ENCODE data around the gene RPP25L. TPM values are rescaled to one million over a fixed set of nuclear protein-coding genes. Genes with fewer than 3 reads are reported as not detected.

RPP25L gene
- total and polyA plus RNA-seq, 2 donors (not counting 1 experiment from before 2014, with no cell fraction given): 13.5 to 34.3 TPM

DNA sequence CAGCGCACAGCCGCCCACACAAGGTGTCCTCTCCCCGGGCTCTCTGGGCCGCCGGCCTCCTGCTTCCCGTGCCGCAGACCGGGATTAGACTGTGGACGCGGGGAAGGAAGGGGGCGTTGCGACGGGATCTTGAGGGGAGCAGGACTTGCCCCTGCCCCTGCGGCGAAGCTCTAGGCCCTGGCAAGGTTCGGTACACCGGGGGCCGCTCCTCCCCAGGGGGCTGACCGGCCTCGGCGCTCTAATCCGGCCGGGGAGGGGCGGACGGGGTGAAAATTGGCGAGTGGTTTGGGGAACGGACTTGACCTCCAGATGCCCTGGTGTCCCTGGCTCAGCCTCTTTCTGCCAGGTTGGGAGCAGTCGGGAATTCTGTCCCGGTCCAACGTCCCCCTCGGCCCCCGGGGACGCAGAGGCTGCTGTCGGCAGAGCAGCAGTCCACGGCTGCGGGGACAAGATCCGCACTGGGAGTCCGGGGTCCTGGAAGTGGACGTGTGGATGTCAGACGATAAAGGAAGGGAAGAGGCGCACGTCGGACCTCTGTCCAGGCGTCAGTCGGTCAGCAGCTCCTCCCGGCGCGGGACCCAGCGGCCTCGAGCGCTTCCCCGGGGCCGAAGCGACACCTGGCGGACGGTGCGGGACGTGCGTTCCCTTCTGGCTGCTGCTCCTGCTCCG is 20.5 kb downstream of the RPP25L start:
- peaks cover 68% of the 10 kb centered on the region for H3K27me3 ChIP-seq (ENCODE audit: control insufficient read depth, insufficient read depth, low read length)
- no peak overlapping the region for H2AFZ ChIP-seq (ENCODE audit: low read length)
- no peaks in the 10 kb centered on the region for H3K4me1 ChIP-seq (ENCODE audit: control insufficient read depth, extremely low read depth, insufficient read depth, low read length)
- H4K20me1 ChIP-seq (ENCODE audit: control insufficient read depth, extremely low read depth, insufficient read depth, low read length): no peaks in the 10 kb centered on the region
- H3K9me3 ChIP-seq (ENCODE audit: control insufficient read depth, insufficient read depth, low read depth, low read length): no peaks in the 10 kb centered on the region
- TF ChIP-seq, protein P1, sequence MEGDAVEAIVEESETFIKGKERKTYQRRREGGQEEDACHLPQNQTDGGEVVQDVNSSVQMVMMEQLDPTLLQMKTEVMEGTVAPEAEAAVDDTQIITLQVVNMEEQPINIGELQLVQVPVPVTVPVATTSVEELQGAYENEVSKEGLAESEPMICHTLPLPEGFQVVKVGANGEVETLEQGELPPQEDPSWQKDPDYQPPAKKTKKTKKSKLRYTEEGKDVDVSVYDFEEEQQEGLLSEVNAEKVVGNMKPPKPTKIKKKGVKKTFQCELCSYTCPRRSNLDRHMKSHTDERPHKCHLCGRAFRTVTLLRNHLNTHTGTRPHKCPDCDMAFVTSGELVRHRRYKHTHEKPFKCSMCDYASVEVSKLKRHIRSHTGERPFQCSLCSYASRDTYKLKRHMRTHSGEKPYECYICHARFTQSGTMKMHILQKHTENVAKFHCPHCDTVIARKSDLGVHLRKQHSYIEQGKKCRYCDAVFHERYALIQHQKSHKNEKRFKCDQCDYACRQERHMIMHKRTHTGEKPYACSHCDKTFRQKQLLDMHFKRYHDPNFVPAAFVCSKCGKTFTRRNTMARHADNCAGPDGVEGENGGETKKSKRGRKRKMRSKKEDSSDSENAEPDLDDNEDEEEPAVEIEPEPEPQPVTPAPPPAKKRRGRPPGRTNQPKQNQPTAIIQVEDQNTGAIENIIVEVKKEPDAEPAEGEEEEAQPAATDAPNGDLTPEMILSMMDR (conservative IDR thresholded peaks at IDR 0.05 in 1 of 2, IDR thresholded peaks at IDR 0.05 in 1 of 2; ENCODE audit: low read depth in 1 of 2, low read length in 2 of 2): peak; percentile 74 to 80
- peak; percentile 97 for TF ChIP-seq EZH2 (IDR thresholded peaks at IDR 0.05; ENCODE audit: low read length, missing control alignments)
- H3K27ac ChIP-seq (ENCODE audit: insufficient read depth, low read length): no peak overlapping the region
- H3K79me2 ChIP-seq (ENCODE audit: control insufficient read depth, insufficient read depth, low read length): no peaks in the 10 kb centered on the region
- H3K36me3 ChIP-seq (ENCODE audit: control insufficient read depth, insufficient read depth, low read length): no peaks in the 10 kb centered on the region
- H3K4me2 ChIP-seq (ENCODE audit: extremely low read depth, insufficient read depth, low read length): no peak overlapping the region
- DNase-seq (ENCODE audit: low read depth in 2 of 2): peak; percentile 58 to 71
- no peak overlapping the region for H3K9ac ChIP-seq (ENCODE audit: insufficient read depth, low read length)
- H3K4me3 ChIP-seq (replicated peaks in 1 of 4; ENCODE audit: control extremely low read depth in 1 of 4, insufficient read depth in 1 of 4, low read depth in 3 of 4, low read length in 4 of 4): no peak overlapping the region

DNA sequence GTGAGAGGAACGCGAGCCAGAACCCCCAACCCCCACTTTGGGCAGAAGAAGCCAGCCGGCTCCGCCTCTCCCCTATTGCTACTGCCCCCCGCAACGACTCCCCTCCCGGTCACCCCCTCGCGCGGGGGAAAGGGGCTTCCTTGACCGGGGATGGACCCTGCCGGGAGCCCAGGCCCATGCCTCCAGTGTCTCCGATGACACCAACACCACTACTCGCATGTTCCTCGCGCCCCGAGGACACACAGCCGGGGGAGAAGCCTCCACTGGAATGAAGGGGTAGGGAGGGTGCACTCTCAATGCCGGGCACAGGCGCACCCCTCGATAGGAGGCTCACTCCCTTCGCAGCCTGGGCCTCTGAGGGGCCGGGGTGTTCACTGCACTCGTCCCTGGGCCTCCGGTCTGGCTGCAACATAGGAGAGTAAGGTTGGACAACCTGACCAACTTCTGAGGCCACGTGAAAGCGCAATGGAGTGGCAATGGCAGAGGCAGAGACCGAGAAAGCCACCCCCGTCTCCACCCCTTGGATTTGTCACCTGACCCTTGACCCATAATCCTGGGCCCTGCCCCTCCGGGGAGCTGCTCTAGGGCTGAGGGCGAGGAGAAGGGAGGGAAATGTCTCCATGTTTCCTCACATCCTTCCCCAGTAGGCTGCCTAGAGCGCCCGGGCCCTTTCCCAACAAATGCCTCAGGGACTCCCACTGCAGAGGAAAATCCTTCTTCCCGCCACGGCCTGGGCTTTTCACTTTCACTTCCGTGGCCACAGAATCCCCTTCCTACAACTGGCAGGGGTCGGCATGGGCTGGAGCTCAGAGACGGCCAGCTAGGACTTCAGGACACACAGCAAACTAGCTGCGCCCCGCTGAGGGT is 21.3 kb downstream of the RPP25L start:
- no peak overlapping the region for H3K9ac ChIP-seq (ENCODE audit: insufficient read depth, low read length)
- TF ChIP-seq, protein P1 (conservative IDR thresholded peaks at IDR 0.05 in 1 of 2, IDR thresholded peaks at IDR 0.05 in 1 of 2; ENCODE audit: low read depth in 1 of 2, low read length in 2 of 2): no peak
- TF ChIP-seq EZH2 (IDR thresholded peaks at IDR 0.05; ENCODE audit: low read length, missing control alignments): peak; percentile 15
- no peaks in the 10 kb centered on the region for H4K20me1 ChIP-seq (ENCODE audit: control insufficient read depth, extremely low read depth, insufficient read depth, low read length)
- H3K4me2 ChIP-seq (ENCODE audit: extremely low read depth, insufficient read depth, low read length): no peak overlapping the region
- no peaks in the 10 kb centered on the region for H3K79me2 ChIP-seq (ENCODE audit: control insufficient read depth, insufficient read depth, low read length)
- no peaks in the 10 kb centered on the region for H3K4me1 ChIP-seq (ENCODE audit: control insufficient read depth, extremely low read depth, insufficient read depth, low read length)
- H3K4me3 ChIP-seq (replicated peaks in 1 of 4; ENCODE audit: control extremely low read depth in 1 of 4, insufficient read depth in 1 of 4, low read depth in 3 of 4, low read length in 4 of 4): no peak overlapping the region
- peaks cover 70% of the 10 kb centered on the region for H3K27me3 ChIP-seq (ENCODE audit: control insufficient read depth, insufficient read depth, low read length)
- H3K27ac ChIP-seq (ENCODE audit: insufficient read depth, low read length): no peak overlapping the region
- H3K36me3 ChIP-seq (ENCODE audit: control insufficient read depth, insufficient read depth, low read length): no peaks in the 10 kb centered on the region
- no peaks in the 10 kb centered on the region for H3K9me3 ChIP-seq (ENCODE audit: control insufficient read depth, insufficient read depth, low read depth, low read length)
- no peak for DNase-seq (ENCODE audit: low read depth in 2 of 2)
- H2AFZ ChIP-seq (ENCODE audit: low read length): no peak overlapping the region

DNA sequence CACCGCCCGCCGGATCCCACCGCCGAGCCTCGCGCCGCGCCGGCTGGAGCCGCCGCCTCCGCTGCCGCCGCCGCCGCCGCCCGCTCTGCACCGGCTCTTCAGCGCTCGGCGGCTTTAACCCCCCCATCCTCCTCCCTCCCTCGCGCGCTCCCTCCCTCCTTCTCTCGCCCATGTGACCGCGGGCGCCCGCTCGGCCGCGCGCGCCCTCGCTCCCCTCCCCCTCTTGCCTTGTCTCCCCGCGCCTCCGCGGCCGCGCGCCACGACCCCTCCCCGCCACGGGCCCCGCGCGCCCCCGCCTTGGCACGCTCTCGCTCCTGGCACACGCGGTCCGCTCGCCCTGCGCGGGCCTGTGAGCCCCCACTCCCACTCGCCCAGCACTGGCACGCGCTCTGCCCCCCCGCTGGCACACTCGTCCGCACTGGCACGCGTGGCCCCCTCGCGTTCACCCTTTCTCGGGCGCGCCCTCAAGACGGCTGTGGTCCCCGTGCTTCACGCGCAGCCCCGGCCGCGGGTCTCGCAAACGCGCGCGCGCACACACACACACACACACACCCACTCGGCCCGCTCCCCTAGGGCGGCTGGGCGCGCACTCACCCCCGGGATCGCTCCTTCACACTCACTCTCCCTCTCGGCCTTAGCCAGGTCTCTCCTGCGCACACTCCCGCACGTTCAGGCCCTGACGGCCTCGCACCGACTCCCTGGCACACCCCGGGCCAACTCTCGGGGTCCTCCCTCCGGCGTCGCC is 22.1 kb downstream of the RPP25L start, which contains the start of gene CNTFR:
Gene CNTFR (minus strand): TSS at position 89 of the 745 bp plus-strand sequence. CDS start 20,743 bp downstream, outside the sequence.
- Histone ChIP-seq H3K79me2 (ENCODE audit: control insufficient read depth, insufficient read depth, low read length) (no peaks in the 10 kb centered on the region), H3K4me3 (replicated peaks in 1 of 4; ENCODE audit: control extremely low read depth in 1 of 4, insufficient read depth in 1 of 4, low read depth in 3 of 4, low read length in 4 of 4) (no peak within 1 kb of the TSS), H3K27me3 (ENCODE audit: control insufficient read depth, insufficient read depth, low read length) (peaks cover 74% of the 10 kb centered on the region), H3K27ac (ENCODE audit: insufficient read depth, low read length) (no peak within 1 kb of the TSS), H3K4me2 (ENCODE audit: extremely low read depth, insufficient read depth, low read length) (peak within 1 kb of the TSS; percentile 32), H3K9ac (ENCODE audit: insufficient read depth, low read length) (no peak within 1 kb of the TSS), H2AFZ (ENCODE audit: low read length) (no peak within 1 kb of the TSS), H3K36me3 (ENCODE audit: control insufficient read depth, insufficient read depth, low read length) (no peaks in the 10 kb centered on the region), H3K4me1 (ENCODE audit: control insufficient read depth, extremely low read depth, insufficient read depth, low read length) (no peaks in the 10 kb centered on the region), H4K20me1 (ENCODE audit: control insufficient read depth, extremely low read depth, insufficient read depth, low read length) (no peaks in the 10 kb centered on the region), H3K9me3 (ENCODE audit: control insufficient read depth, insufficient read depth, low read depth, low read length) (no peaks in the 10 kb centered on the region)
- DNase-seq (ENCODE audit: low read depth in 2 of 2): no peak
- TF ChIP-seq, protein P1 (conservative IDR thresholded peaks at IDR 0.05 in 1 of 2, IDR thresholded peaks at IDR 0.05 in 1 of 2; ENCODE audit: low read depth in 1 of 2, low read length in 2 of 2): no peak
- TF ChIP-seq EZH2 (IDR thresholded peaks at IDR 0.05; ENCODE audit: low read length, missing control alignments): peak; percentile 19

Data from fibroblast of lung (primary cell).